Large intestine (tissue), 3 donors: ENCODE data around the gene MYH11. TPM values are rescaled to one million over a fixed set of nuclear protein-coding genes. Genes with fewer than 3 reads are reported as not detected.
"Not testable (repeated sequence)": the region's sequence is repeated elsewhere in the genome, so short reads cannot be mapped to it uniquely, and the experiment has no call there.

Experiments used
- DNase-seq, 2 donors: peaks; one replicate each; pipeline versions ENCODE4 v3.0.0 to v3.0.0-alpha.2; 2013
- H3K27ac ChIP-seq: one replicate; pipeline ENCODE4 v1.5.1; 2013; ENCODE audit warnings: low read length
- H3K27me3 ChIP-seq: 2 replicates; pipeline ENCODE4 v1.6.1; 2013; ENCODE audit warnings: low read length; ENCODE audit not compliant: control insufficient read depth, insufficient read depth
- H3K36me3 ChIP-seq: 2 replicates; pipeline ENCODE4 v1.6.1; 2013; ENCODE audit warnings: low read length; ENCODE audit not compliant: control insufficient read depth, insufficient read depth
- H3K4me1 ChIP-seq: one replicate; pipeline ENCODE4 v1.6.1; 2013; ENCODE audit warnings: low read length; ENCODE audit not compliant: control insufficient read depth, insufficient read depth
- H3K4me3 ChIP-seq: one replicate; pipeline ENCODE4 v1.5.1; 2013; ENCODE audit warnings: low read length
- H3K9me3 ChIP-seq: one replicate; pipeline ENCODE4 v1.6.1; 2013; ENCODE audit warnings: mild to moderate bottlenecking, low read depth, low read length, moderate library complexity; ENCODE audit not compliant: control insufficient read depth
- WGBS: methylation state at CpG from one replicate; pipeline ENCODE4 v1.1.5; 2013; ENCODE audit warnings: low lambda C conversion rate; ENCODE audit not compliant: insufficient coverage; 5-methylcytosine and 5-hydroxymethylcytosine counted together
- polyA plus RNA-seq: library from polyadenylated mRNA; unstranded; fragments of 120-200 nt; gene quantifications from one replicate; pipeline ENCODE4 v1.2.1, GENCODE V29; 2013

MYH11 gene
- polyA plus RNA-seq, 1 donor: 401 TPM

GRCh38 chr16:15796885-15797284 lies 59.9 kb downstream of the MYH11 start:
- Histone ChIP-seq H3K4me1 (peaks cover 2% of the 10 kb centered on the region), H3K27ac (no peak overlapping the region), H3K36me3 (no peaks in the 10 kb centered on the region), H3K9me3 (no peaks in the 10 kb centered on the region), H3K4me3 (no peak overlapping the region), H3K27me3 (no peaks in the 10 kb centered on the region)
- no peak for DNase-seq

GRCh38 chr16:15795615-15796014 lies 61.2 kb downstream of the MYH11 start:
- WGBS: no CpG with 5 or more reads among the region's 1 CpG
- no peak for DNase-seq
- Histone ChIP-seq H3K27ac (no peak overlapping the region), H3K36me3 (no peaks in the 10 kb centered on the region), H3K4me1 (peaks cover 2% of the 10 kb centered on the region), H3K4me3 (no peak overlapping the region), H3K9me3 (no peaks in the 10 kb centered on the region), H3K27me3 (no peaks in the 10 kb centered on the region)

- no CpG with 5 or more reads among the region's 5 CpGs for WGBS
- Histone ChIP-seq H3K36me3 (no peaks in the 10 kb centered on the region), H3K4me3 (no peak overlapping the region), H3K27ac (no peak overlapping the region), H3K27me3 (no peaks in the 10 kb centered on the region), H3K4me1 (peaks cover 2% of the 10 kb centered on the region), H3K9me3 (no peaks in the 10 kb centered on the region)
- no peak for DNase-seq
Measured at GRCh38 chr16:15792563-15792971, 64.3 kb downstream of the MYH11 start.

- no CpG with 5 or more reads among the region's 4 CpGs for WGBS
- Histone ChIP-seq H3K9me3 (no peaks in the 10 kb centered on the region), H3K27ac (no peak overlapping the region), H3K4me1 (peaks cover 2% of the 10 kb centered on the region), H3K27me3 (no peaks in the 10 kb centered on the region), H3K4me3 (no peak overlapping the region), H3K36me3 (no peaks in the 10 kb centered on the region)
- no peak for DNase-seq
Measured at GRCh38 chr16:15790458-15790857, 66.4 kb downstream of the MYH11 start.

GRCh38 chr16:15789816-15790215 lies 67.0 kb downstream of the MYH11 start:
- H3K27me3 ChIP-seq, DNase-seq, H3K4me1 ChIP-seq, H3K36me3 ChIP-seq, H3K27ac ChIP-seq, H3K9me3 ChIP-seq, H3K4me3 ChIP-seq: not testable (repeated sequence)
- WGBS: no CpG with 5 or more reads among the region's 5 CpGs

GRCh38 chr16:15788846-15789239 lies 68.0 kb downstream of the MYH11 start:
- H3K27me3 ChIP-seq: no peaks in the 10 kb centered on the region
- DNase-seq: no peak
- no peaks in the 10 kb centered on the region for H3K36me3 ChIP-seq
- H3K9me3 ChIP-seq: no peaks in the 10 kb centered on the region
- 20% methylated on average over 1 of the region's 2 CpGs for WGBS
- no peak overlapping the region for H3K27ac ChIP-seq
- no peaks in the 10 kb centered on the region for H3K4me1 ChIP-seq
- H3K4me3 ChIP-seq: no peak overlapping the region

- no CpG with 5 or more reads among the region's 11 CpGs for WGBS
- no peaks in the 10 kb centered on the region for H3K27me3 ChIP-seq
- H3K36me3 ChIP-seq: no peaks in the 10 kb centered on the region
- no peak overlapping the region for H3K27ac ChIP-seq
- no peak for DNase-seq
- no peak overlapping the region for H3K4me3 ChIP-seq
- H3K4me1 ChIP-seq: no peaks in the 10 kb centered on the region
- no peaks in the 10 kb centered on the region for H3K9me3 ChIP-seq
Measured at GRCh38 chr16:15786501-15786900, 70.3 kb downstream of the MYH11 start.

GRCh38 chr16:15785386-15786059 lies 71.3 kb downstream of the MYH11 start:
- Histone ChIP-seq H3K4me3 (no peak overlapping the region), H3K36me3 (no peaks in the 10 kb centered on the region), H3K9me3 (no peaks in the 10 kb centered on the region), H3K4me1 (no peaks in the 10 kb centered on the region), H3K27ac (no peak overlapping the region), H3K27me3 (no peaks in the 10 kb centered on the region)
- no CpG with 5 or more reads among the region's 14 CpGs for WGBS
- DNase-seq: no peak

GRCh38 chr16:15783985-15784384 lies 72.8 kb downstream of the MYH11 start:
- WGBS: no CpG with 5 or more reads among the region's 10 CpGs
- DNase-seq: no peak
- no peak overlapping the region for H3K27ac ChIP-seq
- no peaks in the 10 kb centered on the region for H3K36me3 ChIP-seq
- H3K27me3 ChIP-seq: no peaks in the 10 kb centered on the region
- H3K9me3 ChIP-seq: no peaks in the 10 kb centered on the region
- no peak overlapping the region for H3K4me3 ChIP-seq
- H3K4me1 ChIP-seq: no peaks in the 10 kb centered on the region

GRCh38 chr16:15782573-15783365 lies 74.1 kb downstream of the MYH11 start:
- no CpG with 5 or more reads among the region's 13 CpGs for WGBS
- Histone ChIP-seq H3K4me1 (no peaks in the 10 kb centered on the region), H3K27me3 (peaks cover 2% of the 10 kb centered on the region), H3K27ac (no peak overlapping the region), H3K36me3 (no peaks in the 10 kb centered on the region), H3K4me3 (no peak overlapping the region), H3K9me3 (no peaks in the 10 kb centered on the region)
- no peak for DNase-seq

- no peak for DNase-seq
- no peaks in the 10 kb centered on the region for H3K9me3 ChIP-seq
- no peak overlapping the region for H3K4me3 ChIP-seq
- peaks cover 3% of the 10 kb centered on the region for H3K27me3 ChIP-seq
- H3K4me1 ChIP-seq: no peaks in the 10 kb centered on the region
- no peak overlapping the region for H3K27ac ChIP-seq
- H3K36me3 ChIP-seq: no peaks in the 10 kb centered on the region
- 100% methylated on average over 3 of the region's 3 CpGs for WGBS
Measured at GRCh38 chr16:15781650-15782049, 75.2 kb downstream of the MYH11 start.
